Fibroblast of villous mesenchyme (primary cell): Measurements from ENCODE around the gene TUBA8. TPM values are rescaled to one million over a fixed set of nuclear protein-coding genes. Genes with fewer than 3 reads are reported as not detected.
"Not testable (repeated sequence)": the region's sequence is repeated elsewhere in the genome, so short reads cannot be mapped to it uniquely, and the experiment has no call there.

Experiments used
- DNase-seq: peaks from one replicate; pipeline ENCODE4 v3.0.0-alpha.2; 2010; ENCODE audit warnings: low read depth
- H3K4me3 ChIP-seq: 2 replicates; pipeline ENCODE4 v1.5.1; 2011; ENCODE audit warnings: low read depth, mild to moderate bottlenecking, low read length
- CTCF ChIP-seq: IDR thresholded peaks from 2 replicates; pipeline ENCODE4 v1.5.1; 2012; ENCODE audit warnings: low read depth, mild to moderate bottlenecking, low read length; ENCODE audit not compliant: insufficient read depth
- total RNA-seq: library from RNA; depleted of rRNA; stranded (reverse); fragments of >200 nt; gene quantifications from 2 replicates; pipeline ENCODE4 v1.2.3, GENCODE V29; 2012

Gene TUBA8
- total RNA-seq, 1 donor = under 0.01 TPM

GRCh38 chr22:18071968-18072310 is 38.7 kb upstream of the TUBA8 start:
- TF ChIP-seq CTCF = no peak
- no peak for DNase-seq
- no peak overlapping the region for H3K4me3 ChIP-seq

- no peak for TF ChIP-seq CTCF
- DNase-seq = no peak
- no peak overlapping the region for H3K4me3 ChIP-seq
Measured at GRCh38 chr22:18073467-18073866, 37.1 kb upstream of the TUBA8 start.

- DNase-seq, H3K4me3 ChIP-seq: not testable (repeated sequence)
Measured at GRCh38 chr22:18073927-18074326, 36.7 kb upstream of the TUBA8 start.

- H3K4me3 ChIP-seq = no peak overlapping the region
- no peak for DNase-seq
- no peak for TF ChIP-seq CTCF
Measured at GRCh38 chr22:18075101-18075719, 35.4 kb upstream of the TUBA8 start.

- no peak overlapping the region for H3K4me3 ChIP-seq
- peak; percentile 93 for DNase-seq
- TF ChIP-seq CTCF = peak; percentile 88
Measured at GRCh38 chr22:18075720-18076497, 34.7 kb upstream of the TUBA8 start.

- no peak for TF ChIP-seq CTCF
- H3K4me3 ChIP-seq = peak overlapping the region; percentile 92
- no peak for DNase-seq
Measured at GRCh38 chr22:18077087-18077638, 33.4 kb upstream of the TUBA8 start.

GRCh38 chr22:18077639-18078328 is 32.8 kb upstream of the TUBA8 start, which contains the start of gene PEX26:
PEX26 (plus strand) TSS chr22:18077990; CDS start chr22:18078377, 387 bp downstream.
- peak within 1 kb of the TSS; percentile 92 for H3K4me3 ChIP-seq
- DNase-seq = peak; percentile 98
- TF ChIP-seq CTCF = no peak
